GM13976 (cell line): ENCODE data around the gene CDKN1C.

ENCODE experiments used
- DNase-seq: peaks from one replicate; pipeline ENCODE4 v3.0.0; 2012; ENCODE audit warnings: low spot score
- in situ Hi-C: fragments of 300-500 bp; cut with MboI; formaldehyde crosslinking; loops from one replicate; pipeline ENCODE4 v1.12.0; 2022; ENCODE audit warnings: low sequenced_read_pairs, mixed read lengths, inconsistent platforms; ENCODE audit not compliant: unreplicated experiment
- TF ChIP-seq, protein P1 (sequence below): IDR thresholded peaks from 2 replicates; pipeline ENCODE4 v1.5.1; 2012; ENCODE audit warnings: borderline replicate concordance, mild to moderate bottlenecking; ENCODE audit not compliant: insufficient read depth; ENCODE audit errors: extremely low read depth, missing control alignments, control extremely low read depth

CDKN1C gene

GRCh38 chr11:2927851-2928604 is 42.5 kb upstream of the CDKN1C start:
- TF ChIP-seq, protein P1, sequence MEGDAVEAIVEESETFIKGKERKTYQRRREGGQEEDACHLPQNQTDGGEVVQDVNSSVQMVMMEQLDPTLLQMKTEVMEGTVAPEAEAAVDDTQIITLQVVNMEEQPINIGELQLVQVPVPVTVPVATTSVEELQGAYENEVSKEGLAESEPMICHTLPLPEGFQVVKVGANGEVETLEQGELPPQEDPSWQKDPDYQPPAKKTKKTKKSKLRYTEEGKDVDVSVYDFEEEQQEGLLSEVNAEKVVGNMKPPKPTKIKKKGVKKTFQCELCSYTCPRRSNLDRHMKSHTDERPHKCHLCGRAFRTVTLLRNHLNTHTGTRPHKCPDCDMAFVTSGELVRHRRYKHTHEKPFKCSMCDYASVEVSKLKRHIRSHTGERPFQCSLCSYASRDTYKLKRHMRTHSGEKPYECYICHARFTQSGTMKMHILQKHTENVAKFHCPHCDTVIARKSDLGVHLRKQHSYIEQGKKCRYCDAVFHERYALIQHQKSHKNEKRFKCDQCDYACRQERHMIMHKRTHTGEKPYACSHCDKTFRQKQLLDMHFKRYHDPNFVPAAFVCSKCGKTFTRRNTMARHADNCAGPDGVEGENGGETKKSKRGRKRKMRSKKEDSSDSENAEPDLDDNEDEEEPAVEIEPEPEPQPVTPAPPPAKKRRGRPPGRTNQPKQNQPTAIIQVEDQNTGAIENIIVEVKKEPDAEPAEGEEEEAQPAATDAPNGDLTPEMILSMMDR: no peak
- no peak for DNase-seq
- in situ Hi-C loops: no loop called here

- in situ Hi-C loops: no loop called here
- DNase-seq: no peak
- TF ChIP-seq, protein P1: no peak
These were observed 41.7 kb upstream of the CDKN1C start for GRCh38 chr11:2927121-2927800.

- TF ChIP-seq, protein P1: no peak
- in situ Hi-C loops: no loop called here
- no peak for DNase-seq
These were observed 41.1 kb upstream of the CDKN1C start for GRCh38 chr11:2926611-2927051.

DNA sequence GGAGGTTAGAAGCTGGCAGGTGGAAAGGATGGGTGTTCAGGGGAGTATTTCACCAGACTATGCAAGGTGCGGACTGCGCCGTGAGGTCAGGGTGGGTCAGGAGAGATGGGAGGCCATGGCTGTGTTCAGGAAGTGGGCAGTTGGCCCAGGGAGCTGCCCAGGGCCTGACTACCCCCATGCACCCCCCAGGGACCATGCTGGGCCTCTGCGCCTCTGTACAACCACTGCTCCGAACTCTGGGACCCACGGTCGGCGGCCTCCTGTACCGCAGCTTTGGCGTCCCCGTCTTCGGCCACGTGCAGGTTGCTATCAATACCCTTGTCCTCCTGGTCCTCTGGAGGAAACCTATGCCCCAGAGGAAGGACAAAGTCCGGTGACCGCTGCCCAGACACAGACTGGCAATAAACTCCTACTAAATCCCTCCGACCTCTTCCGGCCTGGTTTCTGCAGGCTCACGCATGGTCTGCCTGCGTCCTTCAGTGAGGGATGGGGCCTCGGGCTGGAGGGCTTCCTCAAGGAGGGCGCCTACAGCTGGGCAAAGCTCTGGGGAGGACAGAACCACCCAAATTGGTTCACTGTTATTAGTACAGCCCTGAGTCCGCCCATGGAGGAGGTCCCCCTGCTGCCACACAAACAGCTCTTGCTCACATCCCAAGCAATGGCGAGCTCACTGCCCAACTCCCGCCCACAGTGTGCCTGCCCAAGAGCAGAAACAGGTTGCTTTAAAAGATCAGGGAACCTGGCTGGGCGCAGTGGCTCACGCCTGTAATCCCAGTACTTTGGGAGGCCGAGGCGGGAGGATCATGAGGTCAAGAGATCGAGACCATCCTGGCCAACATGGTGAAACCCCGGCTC is 39.5 kb upstream of the CDKN1C start:
- TF ChIP-seq, protein P1: no peak
- in situ Hi-C loops: no loop called here
- no peak for DNase-seq

- TF ChIP-seq, protein P1: no peak
- in situ Hi-C loops: no loop called here
- no peak for DNase-seq
These were observed 38.8 kb upstream of the CDKN1C start for GRCh38 chr11:2924381-2924780.
